DND-41 (cell line): Measurements from ENCODE around the gene PROSER3.

Source experiments
- ATAC-seq: fragments of 200-7000 bp; cut with Tn5 transposase; 3 replicates; pipeline ENCODE4 v1.9.1; 2021; ENCODE audit warnings: low read depth; ENCODE audit not compliant: insufficient read depth
- DNase-seq: peaks from one replicate; pipeline ENCODE4 v3.0.0-alpha.2; 2020
- H2AFZ ChIP-seq: 2 replicates; pipeline ENCODE4 v1.6.0; 2012; ENCODE audit warnings: low read depth, low read length
- H3K27ac ChIP-seq: 2 replicates; pipeline ENCODE4 v1.5.1; 2012; ENCODE audit warnings: low read length, inconsistent platforms
- H3K27me3 ChIP-seq: fragments of 200-600 bp; sonication (generic); 2 replicates; pipeline ENCODE4 v1.6.0; 2012; ENCODE audit warnings: low read length, mild to moderate bottlenecking, inconsistent platforms; ENCODE audit not compliant: insufficient read depth, poor library complexity
- H3K36me3 ChIP-seq: 2 replicates; pipeline ENCODE4 v1.5.1; 2012; ENCODE audit warnings: low read length, inconsistent platforms; ENCODE audit not compliant: insufficient read depth
- H3K4me1 ChIP-seq: 2 replicates; pipeline ENCODE4 v1.5.1; 2012; ENCODE audit warnings: mild to moderate bottlenecking, low read length; ENCODE audit not compliant: insufficient read depth
- H3K4me2 ChIP-seq: 2 replicates; pipeline ENCODE4 v1.6.0; 2012; ENCODE audit warnings: mild to moderate bottlenecking, moderate library complexity, low read length, inconsistent platforms; ENCODE audit not compliant: insufficient read depth
- H3K4me3 ChIP-seq, 2 experiments: fragments of 200-600 bp in 1 of 2; shearing (Covaris generic) in 1 of 2; 2 replicates each; pipeline ENCODE4 v1.5.1; 2012 to 2016; ENCODE audit warnings: inconsistent platforms in 2 of 2, low read length in 2 of 2, mild to moderate bottlenecking in 2 of 2, low read depth in 1 of 2, moderate library complexity in 1 of 2
- H3K79me2 ChIP-seq: 2 replicates; pipeline ENCODE4 v1.6.0; 2012; ENCODE audit warnings: low read length, inconsistent platforms; ENCODE audit not compliant: insufficient read depth
- H3K9ac ChIP-seq: 2 replicates; pipeline ENCODE4 v1.6.0; 2012; ENCODE audit warnings: low read depth, mild to moderate bottlenecking, inconsistent platforms, low read length, moderate library complexity
- H3K9me3 ChIP-seq: 2 replicates; pipeline ENCODE4 v1.5.1; 2012; ENCODE audit warnings: low read length, moderate library complexity, mild to moderate bottlenecking, inconsistent platforms; ENCODE audit not compliant: insufficient read depth, severe bottlenecking
- H4K20me1 ChIP-seq: 2 replicates; pipeline ENCODE4 v1.6.0; 2012; ENCODE audit warnings: low read length; ENCODE audit not compliant: insufficient read depth
- CTCF ChIP-seq: IDR thresholded peaks from 2 replicates; pipeline ENCODE4 v1.5.1; 2012; ENCODE audit warnings: borderline replicate concordance, low read length, moderate library complexity, mild to moderate bottlenecking; ENCODE audit not compliant: poor library complexity, severe bottlenecking; ENCODE audit errors: extremely low read depth
- EZH2 ChIP-seq: IDR thresholded peaks from 3 replicates; pipeline ENCODE4 v1.6.1; 2012; ENCODE audit warnings: borderline replicate concordance, low read depth, mild to moderate bottlenecking, moderate library complexity, low read length, inconsistent platforms; ENCODE audit not compliant: severe bottlenecking

The PROSER3 gene

DNA sequence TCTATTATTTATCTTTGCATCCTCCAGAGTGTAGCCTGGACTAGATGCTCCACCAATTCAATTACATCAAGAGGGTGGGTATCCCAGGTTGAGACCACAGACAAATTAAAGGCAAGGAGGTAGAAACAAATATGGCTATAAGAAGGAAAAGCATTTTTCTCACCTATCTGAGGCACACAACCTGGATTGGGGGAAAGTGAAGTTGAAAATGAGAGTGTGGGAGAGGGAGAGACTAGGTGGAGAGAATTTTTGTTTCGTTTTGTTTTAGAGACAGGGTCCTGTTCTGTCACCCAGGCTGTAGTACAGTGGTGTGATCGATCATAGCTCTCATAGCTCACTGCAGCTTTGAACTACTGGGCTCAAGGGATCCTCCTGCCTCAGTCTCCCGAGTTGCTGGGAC is 60.5 kb downstream of the PROSER3 start:
- Histone ChIP-seq H3K4me2 (no peak overlapping the region), H2AFZ (no peak overlapping the region), H3K9me3 (no peaks in the 10 kb centered on the region), H3K9ac (no peak overlapping the region), H3K27ac (no peak overlapping the region), H3K36me3 (no peaks in the 10 kb centered on the region), H3K4me3 (no peak overlapping the region), H3K4me1 (no peaks in the 10 kb centered on the region), H3K79me2 (no peaks in the 10 kb centered on the region), H3K27me3 (peaks cover 5% of the 10 kb centered on the region), H4K20me1 (no peaks in the 10 kb centered on the region)
- TF ChIP-seq CTCF: no peak
- no peak for TF ChIP-seq EZH2
- no peak for ATAC-seq
- no peak for DNase-seq
